ENCODE results near the gene NINJ2. TPM values are rescaled to one million over a fixed set of nuclear protein-coding genes. Genes with fewer than 3 reads are reported as not detected.

Gene NINJ2
- polyA plus RNA-seq, 2 of the 4 experiments (the other 2 are of a cell fraction), result 0.76 to 1.2 TPM

GRCh38 chr12:639566-639965 lies 23.7 kb downstream of the NINJ2 start:
- ATAC-seq (no peak), FAIRE-seq (no peak), DNase-seq (ENCODE audit: low read depth in 1 of 2, low spot score in 1 of 2) (no peak)
- ChIA-PET CTCF (interaction anchor here (0.6 to 2.3 kb wide), 3 partner anchors 12 to 63 kb away, joined by 3 to 5 read pairs (median 3); no protein-coding TSS in a partner anchor), POLR2A (no interaction called here)
- Histone ChIP-seq H3K27ac (peak overlapping the region; percentile 25 to 49; a peak in 2 of 6 replicates), H3K4me3 (no peak overlapping the region), H3K9me3 (0 out of 3 replicates have a peak, but pooled peaks cover 2% of the 10 kb centered on the region), H3K4me2 (no peak overlapping the region), H3K4me1 (peaks cover 30% of the 10 kb centered on the region)
- no peak for TF ChIP-seq PBX3 (IDR thresholded peaks at IDR 0.05)
- TF ChIP-seq, protein P1, sequence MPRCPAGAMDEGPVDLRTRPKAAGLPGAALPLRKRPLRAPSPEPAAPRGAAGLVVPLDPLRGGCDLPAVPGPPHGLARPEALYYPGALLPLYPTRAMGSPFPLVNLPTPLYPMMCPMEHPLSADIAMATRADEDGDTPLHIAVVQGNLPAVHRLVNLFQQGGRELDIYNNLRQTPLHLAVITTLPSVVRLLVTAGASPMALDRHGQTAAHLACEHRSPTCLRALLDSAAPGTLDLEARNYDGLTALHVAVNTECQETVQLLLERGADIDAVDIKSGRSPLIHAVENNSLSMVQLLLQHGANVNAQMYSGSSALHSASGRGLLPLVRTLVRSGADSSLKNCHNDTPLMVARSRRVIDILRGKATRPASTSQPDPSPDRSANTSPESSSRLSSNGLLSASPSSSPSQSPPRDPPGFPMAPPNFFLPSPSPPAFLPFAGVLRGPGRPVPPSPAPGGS (IDR thresholded peaks at IDR 0.05), result no peak
- no peak for TF ChIP-seq SMC3 (IDR thresholded peaks at IDR 0.05)
- TF ChIP-seq, protein P2, sequence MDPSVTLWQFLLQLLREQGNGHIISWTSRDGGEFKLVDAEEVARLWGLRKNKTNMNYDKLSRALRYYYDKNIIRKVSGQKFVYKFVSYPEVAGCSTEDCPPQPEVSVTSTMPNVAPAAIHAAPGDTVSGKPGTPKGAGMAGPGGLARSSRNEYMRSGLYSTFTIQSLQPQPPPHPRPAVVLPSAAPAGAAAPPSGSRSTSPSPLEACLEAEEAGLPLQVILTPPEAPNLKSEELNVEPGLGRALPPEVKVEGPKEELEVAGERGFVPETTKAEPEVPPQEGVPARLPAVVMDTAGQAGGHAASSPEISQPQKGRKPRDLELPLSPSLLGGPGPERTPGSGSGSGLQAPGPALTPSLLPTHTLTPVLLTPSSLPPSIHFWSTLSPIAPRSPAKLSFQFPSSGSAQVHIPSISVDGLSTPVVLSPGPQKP (IDR thresholded peaks at IDR 0.05; ENCODE audit: low read depth, low read length), result no peak
- 92% methylated on average over 5 of the region's 5 CpGs for WGBS (ENCODE audit: missing lambda C conversion rate)

GRCh38 chr12:638953-639557 lies 24.2 kb downstream of the NINJ2 start:
- Histone ChIP-seq H3K4me1 (peaks cover 30% of the 10 kb centered on the region), H3K4me2 (no peak overlapping the region), H3K4me3 (no peak overlapping the region), H3K27ac (peak overlapping the region; percentile 13 to 25; a peak in 1 of 6 replicates), H3K9me3 (0 out of 3 replicates have a peak, but pooled peaks cover 2% of the 10 kb centered on the region)
- DNase-seq (ENCODE audit: low read depth in 1 of 2, low spot score in 1 of 2) (no peak), ATAC-seq (no peak), FAIRE-seq (no peak)
- WGBS (ENCODE audit: missing lambda C conversion rate), result 86% methylated on average over 3 of the region's 3 CpGs
- ChIA-PET POLR2A (no interaction called here), CTCF (interaction anchor here (0.6 to 2.3 kb wide), 3 partner anchors 11 to 63 kb away, joined by 3 to 5 read pairs (median 3); no protein-coding TSS in a partner anchor)
- TF ChIP-seq CHD2 (IDR thresholded peaks at IDR 0.05; ENCODE audit: low read length, partially characterized antibody) (no peak), HES2 (IDR thresholded peaks at IDR 0.05) (no peak), JUNB (IDR thresholded peaks at IDR 0.05) (no peak), CTCF (IDR thresholded peaks at IDR 0.05) (no peak), EHMT2 (IDR thresholded peaks at IDR 0.05; ENCODE audit: low read depth) (no peak), HOXB13 (CRISPR knock-in tag; IDR thresholded peaks at IDR 0.05; ENCODE audit: low read depth) (no peak), JUN (IDR thresholded peaks at IDR 0.05) (no peak), NR3C1 (IDR thresholded peaks at IDR 0.05) (no peak), ZSCAN20 (CRISPR knock-in tag; IDR thresholded peaks at IDR 0.05) (no peak), CHD4 (IDR thresholded peaks at IDR 0.05; ENCODE audit: borderline replicate concordance) (no peak), MYC (IDR thresholded peaks at IDR 0.05; ENCODE audit: borderline replicate concordance, low read length) (no peak)
- TF ChIP-seq, protein P2 (IDR thresholded peaks at IDR 0.05; ENCODE audit: low read depth, low read length), result no peak

Measured in A549 (cell line).